HepG2 (cell line): ENCODE data around the gene TCFL5. TPM values are rescaled to one million over a fixed set of nuclear protein-coding genes. Genes with fewer than 3 reads are reported as not detected.

Source experiments
- BCL6 ChIP-seq: IDR thresholded peaks from 2 replicates; pipeline ENCODE4 v1.6.1; 2016; ENCODE audit warnings: missing genetic modification reagents, missing compliant biosample characterization
- NRL ChIP-seq: sonication (generic); formaldehyde crosslinking; IDR thresholded peaks from 2 replicates; pipeline ENCODE4 v1.5.0; 2020; ENCODE audit warnings: missing genetic modification reagents, mild to moderate bottlenecking, moderate library complexity, borderline replicate concordance
- RAD21 ChIP-seq: fragments of 450-650 bp; formaldehyde crosslinking; IDR thresholded peaks from 2 replicates; pipeline ENCODE4 v1.5.0; 2020; ENCODE audit warnings: mild to moderate bottlenecking
- RBFOX2 ChIP-seq: fragments of 200-400 bp; formaldehyde crosslinking; IDR thresholded peaks from 2 replicates; pipeline ENCODE4 v1.6.1; 2017; ENCODE audit warnings: low read depth, mild to moderate bottlenecking, low read length
- ZFP37 ChIP-seq: sonication (generic); formaldehyde crosslinking; IDR thresholded peaks from 2 replicates; pipeline ENCODE4 v1.4.0; 2020; ENCODE audit warnings: missing genetic modification reagents, borderline replicate concordance
- ZNF547 ChIP-seq: sonication (generic); formaldehyde crosslinking; IDR thresholded peaks from 2 replicates; pipeline ENCODE4 v1.5.1; 2020; ENCODE audit warnings: mild to moderate bottlenecking, missing genetic modification reagents
- polyA plus RNA-seq, 8 experiments: library from polyadenylated mRNA; depleted of rRNA in 3 of 8; stranded (reverse) in 7 of 8; unstranded in 1 of 8; fragments of >200 nt; fragmentation: Illumina TruSeq in 4 of 8; extraction: Trizol in 4 of 8; gene quantifications; 2 replicates each; pipeline versions ENCODE4 v1.2.1 to v1.2.3, GENCODE V29; 2011 to 2016; ENCODE audit warnings: low read depth in 4 of 8, missing spikeins in 1 of 8, mixed read lengths in 1 of 8; ENCODE audit not compliant: insufficient read depth in 1 of 8
- total RNA-seq, 5 experiments: library from RNA; depleted of rRNA; stranded (reverse); fragments of >200 nt; fragmentation: Illumina TruSeq; extraction: Trizol; gene quantifications; 2 replicates each; pipeline ENCODE4 v1.2.3, GENCODE V29; 2016; ENCODE audit warnings: low read depth in 1 of 5
- TF ChIP-seq, protein P1 (sequence below), 2 experiments: sonication (generic) in 1 of 2; formaldehyde crosslinking in 1 of 2; IDR thresholded peaks; 2 replicates each; pipeline versions ENCODE4 v1.4.0 to v1.6.1; 2016 to 2020; ENCODE audit warnings: borderline replicate concordance in 1 of 2, low read depth in 1 of 2, mild to moderate bottlenecking in 1 of 2, missing genetic modification reagents in 1 of 2
- TF ChIP-seq, protein P2 (sequence below): sonication (generic); formaldehyde crosslinking; IDR thresholded peaks from 2 replicates; pipeline ENCODE4 v1.5.0; 2020; ENCODE audit warnings: mild to moderate bottlenecking, missing genetic modification reagents
- TF ChIP-seq, protein P3 (sequence below): sonication (generic); formaldehyde crosslinking; IDR thresholded peaks from 2 replicates; pipeline ENCODE4 v1.5.0; 2020; ENCODE audit warnings: mild to moderate bottlenecking, missing genetic modification reagents, borderline replicate concordance
- TF ChIP-seq, protein P4 (sequence below): sonication (generic); formaldehyde crosslinking; IDR thresholded peaks from 2 replicates; pipeline ENCODE4 v1.4.0; 2020; ENCODE audit warnings: low read depth, mild to moderate bottlenecking, missing genetic modification reagents

Gene TCFL5
- total and polyA plus RNA-seq, 2 of the 13 experiments (the other 11 are each of a cell fraction or from before 2014, with no cell fraction given), result 14.8 to 20.0 TPM

DNA sequence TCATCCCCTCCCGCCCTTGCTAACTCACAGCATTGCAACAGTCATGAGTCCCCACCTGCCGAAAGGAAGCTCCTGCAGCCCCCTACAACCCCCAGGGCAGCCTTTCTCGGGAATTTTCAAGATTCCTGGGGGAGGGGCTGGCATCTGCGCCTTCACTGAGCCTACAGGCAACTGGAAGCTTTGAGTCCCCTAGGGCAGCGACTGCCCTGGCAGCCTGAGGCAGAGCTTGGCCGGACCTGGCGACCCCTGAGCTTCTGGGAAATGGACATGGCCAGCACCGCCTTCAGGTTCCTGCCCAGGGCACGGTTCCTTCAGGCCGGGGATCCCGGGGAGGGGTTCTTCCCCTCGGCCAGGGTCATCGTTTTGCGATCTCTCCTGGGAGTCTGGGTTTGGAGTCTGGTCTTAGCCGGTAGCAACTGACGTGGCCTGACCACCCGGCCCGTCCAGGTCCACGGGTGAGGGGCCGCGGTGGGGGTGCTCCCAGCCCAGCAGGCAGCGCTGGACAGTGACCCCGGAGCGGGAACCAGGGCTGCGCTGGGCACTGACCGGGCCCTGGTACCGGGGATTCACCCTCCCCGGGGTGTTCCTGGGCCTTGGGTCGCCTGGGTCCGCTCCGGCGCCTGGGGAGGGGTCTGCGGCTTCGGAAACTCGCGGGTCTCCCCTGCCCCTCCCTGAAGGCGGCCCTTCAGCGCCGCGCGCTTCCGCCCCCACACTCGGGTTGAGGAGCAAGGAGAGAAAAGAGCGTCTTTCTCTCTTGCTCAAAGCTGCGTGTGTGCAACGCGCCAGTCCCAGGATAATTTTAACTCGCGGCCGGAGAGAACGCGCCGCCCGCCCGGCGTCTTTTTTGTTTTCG is 45.4 kb downstream of the TCFL5 start (continued):
- TF ChIP-seq, protein P1, sequence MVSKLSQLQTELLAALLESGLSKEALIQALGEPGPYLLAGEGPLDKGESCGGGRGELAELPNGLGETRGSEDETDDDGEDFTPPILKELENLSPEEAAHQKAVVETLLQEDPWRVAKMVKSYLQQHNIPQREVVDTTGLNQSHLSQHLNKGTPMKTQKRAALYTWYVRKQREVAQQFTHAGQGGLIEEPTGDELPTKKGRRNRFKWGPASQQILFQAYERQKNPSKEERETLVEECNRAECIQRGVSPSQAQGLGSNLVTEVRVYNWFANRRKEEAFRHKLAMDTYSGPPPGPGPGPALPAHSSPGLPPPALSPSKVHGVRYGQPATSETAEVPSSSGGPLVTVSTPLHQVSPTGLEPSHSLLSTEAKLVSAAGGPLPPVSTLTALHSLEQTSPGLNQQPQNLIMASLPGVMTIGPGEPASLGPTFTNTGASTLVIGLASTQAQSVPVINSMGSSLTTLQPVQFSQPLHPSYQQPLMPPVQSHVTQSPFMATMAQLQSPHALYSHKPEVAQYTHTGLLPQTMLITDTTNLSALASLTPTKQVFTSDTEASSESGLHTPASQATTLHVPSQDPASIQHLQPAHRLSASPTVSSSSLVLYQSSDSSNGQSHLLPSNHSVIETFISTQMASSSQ (IDR thresholded peaks at IDR 0.05; ENCODE audit: low read depth), result no peak
- TF ChIP-seq, protein P1 (CRISPR knock-in tag; IDR thresholded peaks at IDR 0.05; ENCODE audit: borderline replicate concordance), result 0 out of 2 replicates have a peak, but pooled peaks have one; percentile 14
- TF ChIP-seq BCL6 (CRISPR knock-in tag) (peak; percentile 5; the same call in 1 of the 2 replicates), RAD21 (0 out of 2 replicates have a peak, but pooled peaks have one; percentile 10), ZNF547 (CRISPR knock-in tag) (peak; percentile 67; the same call in 1 of the 2 replicates), ZFP37 (CRISPR knock-in tag) (no peak), RBFOX2 (peak; percentile 62), NRL (CRISPR knock-in tag) (no peak; the same call in 1 of the 2 replicates)
- TF ChIP-seq, protein P2, sequence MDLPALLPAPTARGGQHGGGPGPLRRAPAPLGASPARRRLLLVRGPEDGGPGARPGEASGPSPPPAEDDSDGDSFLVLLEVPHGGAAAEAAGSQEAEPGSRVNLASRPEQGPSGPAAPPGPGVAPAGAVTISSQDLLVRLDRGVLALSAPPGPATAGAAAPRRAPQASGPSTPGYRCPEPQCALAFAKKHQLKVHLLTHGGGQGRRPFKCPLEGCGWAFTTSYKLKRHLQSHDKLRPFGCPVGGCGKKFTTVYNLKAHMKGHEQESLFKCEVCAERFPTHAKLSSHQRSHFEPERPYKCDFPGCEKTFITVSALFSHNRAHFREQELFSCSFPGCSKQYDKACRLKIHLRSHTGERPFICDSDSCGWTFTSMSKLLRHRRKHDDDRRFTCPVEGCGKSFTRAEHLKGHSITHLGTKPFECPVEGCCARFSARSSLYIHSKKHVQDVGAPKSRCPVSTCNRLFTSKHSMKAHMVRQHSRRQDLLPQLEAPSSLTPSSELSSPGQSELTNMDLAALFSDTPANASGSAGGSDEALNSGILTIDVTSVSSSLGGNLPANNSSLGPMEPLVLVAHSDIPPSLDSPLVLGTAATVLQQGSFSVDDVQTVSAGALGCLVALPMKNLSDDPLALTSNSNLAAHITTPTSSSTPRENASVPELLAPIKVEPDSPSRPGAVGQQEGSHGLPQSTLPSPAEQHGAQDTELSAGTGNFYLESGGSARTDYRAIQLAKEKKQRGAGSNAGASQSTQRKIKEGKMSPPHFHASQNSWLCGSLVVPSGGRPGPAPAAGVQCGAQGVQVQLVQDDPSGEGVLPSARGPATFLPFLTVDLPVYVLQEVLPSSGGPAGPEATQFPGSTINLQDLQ (CRISPR knock-in tag), result 0 out of 2 replicates have a peak, but pooled peaks have one; percentile 2
- TF ChIP-seq, protein P3, sequence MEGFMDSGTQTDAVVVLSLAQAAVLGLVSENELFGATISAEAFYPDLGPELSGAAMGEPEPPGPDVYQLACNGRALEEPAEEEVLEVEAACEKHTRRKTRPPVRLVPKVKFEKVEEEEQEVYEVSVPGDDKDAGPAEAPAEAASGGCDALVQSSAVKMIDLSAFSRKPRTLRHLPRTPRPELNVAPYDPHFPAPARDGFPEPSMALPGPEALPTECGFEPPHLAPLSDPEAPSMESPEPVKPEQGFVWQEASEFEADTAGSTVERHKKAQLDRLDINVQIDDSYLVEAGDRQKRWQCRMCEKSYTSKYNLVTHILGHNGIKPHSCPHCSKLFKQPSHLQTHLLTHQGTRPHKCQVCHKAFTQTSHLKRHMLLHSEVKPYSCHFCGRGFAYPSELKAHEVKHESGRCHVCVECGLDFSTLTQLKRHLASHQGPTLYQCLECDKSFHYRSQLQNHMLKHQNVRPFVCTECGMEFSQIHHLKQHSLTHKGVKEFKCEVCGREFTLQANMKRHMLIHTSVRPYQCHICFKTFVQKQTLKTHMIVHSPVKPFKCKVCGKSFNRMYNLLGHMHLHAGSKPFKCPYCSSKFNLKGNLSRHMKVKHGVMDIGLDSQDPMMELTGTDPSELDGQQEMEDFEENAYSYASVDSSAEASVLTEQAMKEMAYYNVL (CRISPR knock-in tag), result 0 out of 2 replicates have a peak, but pooled peaks have one; percentile 10
- TF ChIP-seq, protein P4, sequence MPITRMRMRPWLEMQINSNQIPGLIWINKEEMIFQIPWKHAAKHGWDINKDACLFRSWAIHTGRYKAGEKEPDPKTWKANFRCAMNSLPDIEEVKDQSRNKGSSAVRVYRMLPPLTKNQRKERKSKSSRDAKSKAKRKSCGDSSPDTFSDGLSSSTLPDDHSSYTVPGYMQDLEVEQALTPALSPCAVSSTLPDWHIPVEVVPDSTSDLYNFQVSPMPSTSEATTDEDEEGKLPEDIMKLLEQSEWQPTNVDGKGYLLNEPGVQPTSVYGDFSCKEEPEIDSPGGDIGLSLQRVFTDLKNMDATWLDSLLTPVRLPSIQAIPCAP (CRISPR knock-in tag), result no peak
